Skeletal muscle tissue (tissue), 4 donors: Measurements from ENCODE around the gene SYNPO2. TPM values are rescaled to one million over a fixed set of nuclear protein-coding genes. Genes with fewer than 3 reads are reported as not detected.

Source experiments
- H3K27ac ChIP-seq: one replicate; pipeline ENCODE4 v1.7.0; 2013; ENCODE audit warnings: mild to moderate bottlenecking, low read depth, low read length, inconsistent platforms
- H3K27me3 ChIP-seq, 3 donors: one replicate each; pipeline ENCODE4 v1.7.0; 2013; ENCODE audit warnings: low read length in 3 of 3; ENCODE audit not compliant: control insufficient read depth in 3 of 3, insufficient read depth in 3 of 3
- H3K36me3 ChIP-seq, 3 donors: one replicate each; pipeline ENCODE4 v1.7.0; 2013; ENCODE audit warnings: low read length in 3 of 3; ENCODE audit not compliant: control insufficient read depth in 3 of 3, insufficient read depth in 3 of 3
- H3K4me1 ChIP-seq, 3 donors: one replicate each; pipeline ENCODE4 v1.7.0; 2013; ENCODE audit warnings: low read length in 3 of 3, mild to moderate bottlenecking in 3 of 3; ENCODE audit not compliant: control insufficient read depth in 3 of 3, insufficient read depth in 3 of 3
- H3K4me3 ChIP-seq, 3 donors: one replicate each; pipeline ENCODE4 v1.7.0; 2013; ENCODE audit warnings: low read length in 3 of 3
- H3K9ac ChIP-seq, 3 donors: one replicate each; pipeline ENCODE4 v1.7.0; 2013; ENCODE audit warnings: low read length in 3 of 3, mild to moderate bottlenecking in 3 of 3, moderate library complexity in 2 of 3, low read depth in 1 of 3
- H3K9me3 ChIP-seq, 3 donors: one replicate each; pipeline ENCODE4 v1.7.0; 2013; ENCODE audit warnings: low read length in 3 of 3; ENCODE audit not compliant: control insufficient read depth in 3 of 3
- total RNA-seq: library from RNA; depleted of rRNA; stranded (reverse); fragments of >200 nt; gene quantifications from one replicate; pipeline ENCODE4 v1.2.3, GENCODE V29; 2014
- donor health status: Osteomylitis.

SYNPO2 gene
- total RNA-seq, 1 donor from 2014 or later = 34.4 TPM

DNA sequence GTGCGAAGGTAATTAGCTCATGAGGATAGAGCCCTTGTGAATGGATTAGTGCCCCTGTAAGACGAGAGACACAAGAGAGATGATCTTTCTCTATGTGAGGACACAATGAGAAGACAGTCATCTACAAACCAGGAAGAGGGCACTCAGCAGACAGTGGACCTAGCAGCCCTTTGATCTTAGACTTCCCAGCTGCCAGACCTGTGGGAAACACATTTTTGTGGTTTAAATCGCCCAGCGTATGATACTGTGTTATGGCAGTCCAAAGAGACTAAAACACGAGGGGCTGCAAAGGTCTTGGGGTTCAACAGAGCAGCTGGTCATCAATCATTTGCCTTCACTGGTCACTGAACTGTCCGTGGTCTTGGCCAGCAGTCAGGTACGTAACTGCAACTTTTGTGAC lies 9.2 kb upstream of the SYNPO2 start:
- H3K27ac ChIP-seq = no peak overlapping the region
- H3K4me3 ChIP-seq = no peak overlapping the region
- no peaks in the 10 kb centered on the region for H3K4me1 ChIP-seq
- H3K36me3 ChIP-seq = no peaks in the 10 kb centered on the region
- H3K9ac ChIP-seq = no peak overlapping the region
- no peaks in the 10 kb centered on the region for H3K9me3 ChIP-seq
- no peaks in the 10 kb centered on the region for H3K27me3 ChIP-seq

- Histone ChIP-seq H3K27ac (no peak overlapping the region), H3K9ac (no peak overlapping the region), H3K36me3 (no peaks in the 10 kb centered on the region), H3K4me1 (no peaks in the 10 kb centered on the region), H3K4me3 (no peak overlapping the region), H3K9me3 (no peaks in the 10 kb centered on the region), H3K27me3 (no peaks in the 10 kb centered on the region)
These were observed 7.0 kb upstream of the SYNPO2 start for GRCh38 chr4:118881512-118882146.

DNA sequence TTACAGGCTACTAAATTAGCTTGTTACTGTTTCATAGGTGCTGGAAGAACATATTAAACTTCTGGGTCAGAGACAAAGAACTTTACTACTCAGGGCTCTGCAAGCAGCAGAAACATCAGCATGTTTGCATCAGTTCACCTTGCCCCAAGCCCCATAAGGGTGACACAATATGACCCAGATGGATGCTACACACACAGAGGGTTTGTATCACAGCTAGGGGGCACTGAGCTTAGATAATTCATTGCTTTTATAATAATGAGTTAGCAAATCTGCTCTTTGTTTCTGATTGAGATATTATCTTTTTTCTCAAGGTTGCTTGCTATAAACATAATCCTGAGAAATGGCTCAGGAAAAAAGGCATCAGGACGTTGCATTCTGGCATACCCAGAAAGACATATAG lies 4.8 kb upstream of the SYNPO2 start:
- no peak overlapping the region for H3K4me3 ChIP-seq
- H3K4me1 ChIP-seq = peaks cover 0 to 2% (median 0%) of the 10 kb centered on the region in 3 donors
- no peaks in the 10 kb centered on the region for H3K36me3 ChIP-seq
- H3K9ac ChIP-seq = no peak overlapping the region
- no peak overlapping the region for H3K27ac ChIP-seq
- H3K9me3 ChIP-seq = no peaks in the 10 kb centered on the region
- H3K27me3 ChIP-seq = no peaks in the 10 kb centered on the region

GRCh38 chr4:118884716-118885115 lies 3.9 kb upstream of the SYNPO2 start:
- Histone ChIP-seq H3K27ac (no peak overlapping the region), H3K9ac (no peak overlapping the region), H3K4me1 (peaks cover 0 to 2% (median 0%) of the 10 kb centered on the region in 3 donors), H3K27me3 (no peaks in the 10 kb centered on the region), H3K9me3 (no peaks in the 10 kb centered on the region), H3K4me3 (no peak overlapping the region), H3K36me3 (no peaks in the 10 kb centered on the region)

GRCh38 chr4:118889312-118889691 lies 648 bp downstream of the SYNPO2 start:
- Histone ChIP-seq H3K4me3 (peak overlapping the region; percentile 77 to 89 (median 88)), H3K9me3 (no peaks in the 10 kb centered on the region), H3K4me1 (peaks cover 3 to 11% (median 3%) of the 10 kb centered on the region in 3 donors), H3K9ac (peak overlapping the region; percentile 77 to 91 (median 89)), H3K27ac (peak overlapping the region; percentile 84), H3K27me3 (no peaks in the 10 kb centered on the region), H3K36me3 (no peaks in the 10 kb centered on the region)

- Histone ChIP-seq H3K9me3 (no peaks in the 10 kb centered on the region), H3K4me3 (peak overlapping the region in 1 of 3 donors; percentile 37), H3K27me3 (no peaks in the 10 kb centered on the region), H3K9ac (no peak overlapping the region), H3K27ac (peak overlapping the region; percentile 45), H3K4me1 (peaks cover 14 to 27% (median 22%) of the 10 kb centered on the region in 3 donors), H3K36me3 (no peaks in the 10 kb centered on the region)
These were observed 5.4 kb downstream of the SYNPO2 start for GRCh38 chr4:118894034-118894433.

DNA sequence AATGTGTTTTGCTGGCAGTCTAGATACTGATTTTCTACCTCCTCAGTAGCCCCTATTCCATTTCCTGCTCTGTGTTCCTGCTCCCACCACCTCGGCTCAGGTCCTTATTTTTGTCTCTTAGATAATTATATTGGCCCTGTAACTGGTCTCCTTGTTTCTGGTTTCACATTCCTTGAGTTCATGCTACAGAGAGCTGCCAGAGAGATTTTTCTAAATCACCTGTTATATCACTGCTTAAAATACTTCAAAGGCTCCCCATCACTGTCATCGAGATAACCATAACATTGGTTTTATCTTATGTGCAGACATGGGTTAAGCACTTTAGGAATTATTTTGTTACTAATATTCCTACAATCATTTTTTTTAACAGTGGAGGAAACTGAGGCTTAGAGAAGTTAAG lies 9.6 kb downstream of the SYNPO2 start:
- H3K4me3 ChIP-seq = peak overlapping the region in 2 of 3 donors; percentile 51 to 58
- no peaks in the 10 kb centered on the region for H3K36me3 ChIP-seq
- peak overlapping the region; percentile 87 for H3K27ac ChIP-seq
- H3K9ac ChIP-seq = peak overlapping the region in 2 of 3 donors; percentile 59 to 62
- H3K9me3 ChIP-seq = no peaks in the 10 kb centered on the region
- peaks cover 20 to 22% (median 21%) of the 10 kb centered on the region in 3 donors for H3K4me1 ChIP-seq
- H3K27me3 ChIP-seq = no peaks in the 10 kb centered on the region

- Histone ChIP-seq H3K27me3 (no peaks in the 10 kb centered on the region), H3K9ac (peak overlapping the region; percentile 51 to 68 (median 57)), H3K4me3 (peak overlapping the region in 2 of 3 donors; percentile 51 to 58), H3K27ac (peak overlapping the region; percentile 87), H3K4me1 (peaks cover 20 to 22% (median 21%) of the 10 kb centered on the region in 3 donors), H3K36me3 (no peaks in the 10 kb centered on the region), H3K9me3 (no peaks in the 10 kb centered on the region)
These were observed 10.1 kb downstream of the SYNPO2 start for GRCh38 chr4:118898684-118899138.

DNA sequence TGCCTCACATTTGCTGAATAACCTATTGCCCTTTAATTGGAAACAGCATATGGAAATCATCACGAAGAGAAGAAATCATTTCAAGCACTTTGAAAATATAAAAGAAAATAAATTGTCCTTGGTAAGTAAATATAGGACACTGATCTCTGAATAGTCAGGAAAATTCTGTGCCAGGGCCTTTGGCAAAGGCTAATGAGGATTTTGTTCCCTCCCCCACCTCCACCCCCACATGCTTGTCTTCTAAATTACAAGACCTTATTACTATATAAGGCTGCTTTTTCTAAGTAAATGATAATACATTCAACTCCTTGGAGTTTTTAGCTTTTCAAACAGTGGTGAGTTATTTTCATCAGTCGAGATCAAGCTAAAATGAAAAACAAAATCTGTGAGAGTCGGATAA lies 15.8 kb downstream of the SYNPO2 start:
- H3K4me3 ChIP-seq = no peak overlapping the region
- H3K36me3 ChIP-seq = no peaks in the 10 kb centered on the region
- peaks cover 14 to 23% (median 22%) of the 10 kb centered on the region in 3 donors for H3K4me1 ChIP-seq
- H3K27ac ChIP-seq = peak overlapping the region; percentile 57
- H3K27me3 ChIP-seq = no peaks in the 10 kb centered on the region
- no peaks in the 10 kb centered on the region for H3K9me3 ChIP-seq
- peak overlapping the region in 1 of 3 donors; percentile 10 for H3K9ac ChIP-seq

GRCh38 chr4:118904935-118905334 lies 16.3 kb downstream of the SYNPO2 start:
- Histone ChIP-seq H3K4me3 (peak overlapping the region in 2 of 3 donors; percentile 10 to 24), H3K27ac (peak overlapping the region; percentile 57), H3K36me3 (no peaks in the 10 kb centered on the region), H3K4me1 (peaks cover 16 to 27% (median 26%) of the 10 kb centered on the region in 3 donors), H3K9me3 (no peaks in the 10 kb centered on the region), H3K27me3 (no peaks in the 10 kb centered on the region), H3K9ac (no peak overlapping the region)
